ENCODE data around the gene TSHZ2. TPM values are rescaled to one million over a fixed set of nuclear protein-coding genes. Genes with fewer than 3 reads are reported as not detected.

The TSHZ2 gene
- total RNA-seq, 1 donor from 2014 or later = 22.9 TPM

GRCh38 chr20:53439046-53439445 lies 466.9 kb downstream of the TSHZ2 start:
- Mint-ChIP-seq H3K36me3 (ENCODE audit: insufficient read depth) (peaks cover 3% of the 10 kb centered on the region), H3K4me1 (ENCODE audit: low read depth) (peaks cover 1% of the 10 kb centered on the region)

GRCh38 chr20:53439616-53440015 lies 467.5 kb downstream of the TSHZ2 start:
- Mint-ChIP-seq H3K4me3 (ENCODE audit: low read depth) (no peak overlapping the region), H3K4me1 (ENCODE audit: low read depth) (peaks cover 5% of the 10 kb centered on the region), H3K27me3 (no peaks in the 10 kb centered on the region), H3K9me3 (ENCODE audit: low read depth) (peaks cover 3% of the 10 kb centered on the region), H3K36me3 (ENCODE audit: insufficient read depth) (peaks cover 3% of the 10 kb centered on the region), H3K27ac (no peak overlapping the region)
- no peak for TF ChIP-seq CTCF (IDR thresholded peaks at IDR 0.05; ENCODE audit: unreplicated experiment)
- DNase-seq (ENCODE audit: low spot score, unreplicated experiment) = no peak

More at GRCh38 chr20:53439046-53439445, 466.9 kb downstream of the TSHZ2 start:
- no peak for DNase-seq (ENCODE audit: low spot score, unreplicated experiment)
- Mint-ChIP-seq H3K27me3 (no peaks in the 10 kb centered on the region), H3K27ac (no peak overlapping the region), H3K4me3 (ENCODE audit: low read depth) (no peak overlapping the region), H3K9me3 (ENCODE audit: low read depth) (peaks cover 3% of the 10 kb centered on the region)
- TF ChIP-seq CTCF (IDR thresholded peaks at IDR 0.05; ENCODE audit: unreplicated experiment) = no peak

GRCh38 chr20:53444401-53445149 lies 472.4 kb downstream of the TSHZ2 start:
- DNase-seq (ENCODE audit: low spot score, unreplicated experiment) = no peak
- H3K36me3 Mint-ChIP-seq (ENCODE audit: insufficient read depth) = peaks cover 23% of the 10 kb centered on the region
- no peak for TF ChIP-seq CTCF (IDR thresholded peaks at IDR 0.05; ENCODE audit: unreplicated experiment)
- H3K27me3 Mint-ChIP-seq = no peaks in the 10 kb centered on the region
- peaks cover 22% of the 10 kb centered on the region for H3K9me3 Mint-ChIP-seq (ENCODE audit: low read depth)
- H3K27ac Mint-ChIP-seq = no peak overlapping the region
- H3K4me1 Mint-ChIP-seq (ENCODE audit: low read depth) = peaks cover 7% of the 10 kb centered on the region
- no peak overlapping the region for H3K4me3 Mint-ChIP-seq (ENCODE audit: low read depth)

- Mint-ChIP-seq H3K9me3 (ENCODE audit: low read depth) (peaks cover 29% of the 10 kb centered on the region), H3K27ac (no peak overlapping the region), H3K4me1 (ENCODE audit: low read depth) (peaks cover 7% of the 10 kb centered on the region), H3K27me3 (no peaks in the 10 kb centered on the region), H3K4me3 (ENCODE audit: low read depth) (no peak overlapping the region), H3K36me3 (ENCODE audit: insufficient read depth) (peaks cover 29% of the 10 kb centered on the region)
- TF ChIP-seq CTCF (IDR thresholded peaks at IDR 0.05; ENCODE audit: unreplicated experiment) = no peak
- DNase-seq (ENCODE audit: low spot score, unreplicated experiment) = no peak
Measured at GRCh38 chr20:53445321-53445731, 473.2 kb downstream of the TSHZ2 start.

GRCh38 chr20:53445932-53446331 lies 473.8 kb downstream of the TSHZ2 start:
- no peaks in the 10 kb centered on the region for H3K27me3 Mint-ChIP-seq
- no peak for TF ChIP-seq CTCF (IDR thresholded peaks at IDR 0.05; ENCODE audit: unreplicated experiment)
- peaks cover 32% of the 10 kb centered on the region for H3K36me3 Mint-ChIP-seq (ENCODE audit: insufficient read depth)
- no peak for DNase-seq (ENCODE audit: low spot score, unreplicated experiment)
- no peak overlapping the region for H3K4me3 Mint-ChIP-seq (ENCODE audit: low read depth)
- peaks cover 7% of the 10 kb centered on the region for H3K4me1 Mint-ChIP-seq (ENCODE audit: low read depth)
- H3K9me3 Mint-ChIP-seq (ENCODE audit: low read depth) = peaks cover 31% of the 10 kb centered on the region
- no peak overlapping the region for H3K27ac Mint-ChIP-seq

All from progenitor cell of endocrine pancreas (in vitro differentiated cells).